ENCODE measurements around the gene FAF2.

DNA sequence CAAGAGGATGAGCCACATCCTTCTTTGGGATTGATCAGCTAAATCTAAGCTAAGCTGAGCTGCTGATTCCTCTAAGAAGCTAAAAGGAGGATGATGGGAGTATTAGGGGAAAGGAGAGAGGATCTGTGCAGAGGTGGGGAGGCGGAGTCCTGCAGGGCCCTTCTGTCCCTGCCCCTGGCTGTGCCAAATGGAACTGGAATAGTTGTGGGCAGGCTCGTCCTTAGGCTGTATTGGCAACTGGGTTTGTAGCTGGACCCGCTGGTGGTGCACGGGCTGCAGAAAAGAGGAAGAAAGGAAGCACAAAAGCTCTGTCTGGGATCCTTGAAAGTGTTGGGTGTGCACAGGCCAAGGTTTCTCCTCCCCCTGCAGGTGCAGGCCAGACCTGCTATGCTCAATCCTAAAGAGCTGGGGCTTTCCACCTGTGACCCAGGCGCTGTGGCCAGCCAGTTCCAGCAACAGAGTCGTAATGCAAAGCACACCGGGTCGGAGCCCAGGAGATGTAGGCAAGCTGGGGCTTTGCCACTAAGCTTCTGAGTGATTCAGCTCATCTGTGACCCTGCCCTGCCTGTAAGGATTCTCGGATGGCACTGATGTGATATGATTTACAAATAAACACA lies 41.6 kb upstream of the FAF2 start:
- TF ChIP-seq, protein P1, sequence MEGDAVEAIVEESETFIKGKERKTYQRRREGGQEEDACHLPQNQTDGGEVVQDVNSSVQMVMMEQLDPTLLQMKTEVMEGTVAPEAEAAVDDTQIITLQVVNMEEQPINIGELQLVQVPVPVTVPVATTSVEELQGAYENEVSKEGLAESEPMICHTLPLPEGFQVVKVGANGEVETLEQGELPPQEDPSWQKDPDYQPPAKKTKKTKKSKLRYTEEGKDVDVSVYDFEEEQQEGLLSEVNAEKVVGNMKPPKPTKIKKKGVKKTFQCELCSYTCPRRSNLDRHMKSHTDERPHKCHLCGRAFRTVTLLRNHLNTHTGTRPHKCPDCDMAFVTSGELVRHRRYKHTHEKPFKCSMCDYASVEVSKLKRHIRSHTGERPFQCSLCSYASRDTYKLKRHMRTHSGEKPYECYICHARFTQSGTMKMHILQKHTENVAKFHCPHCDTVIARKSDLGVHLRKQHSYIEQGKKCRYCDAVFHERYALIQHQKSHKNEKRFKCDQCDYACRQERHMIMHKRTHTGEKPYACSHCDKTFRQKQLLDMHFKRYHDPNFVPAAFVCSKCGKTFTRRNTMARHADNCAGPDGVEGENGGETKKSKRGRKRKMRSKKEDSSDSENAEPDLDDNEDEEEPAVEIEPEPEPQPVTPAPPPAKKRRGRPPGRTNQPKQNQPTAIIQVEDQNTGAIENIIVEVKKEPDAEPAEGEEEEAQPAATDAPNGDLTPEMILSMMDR (IDR thresholded peaks at IDR 0.05; ENCODE audit: low read length), result no peak
- TF ChIP-seq EZH2 (IDR thresholded peaks at IDR 0.05; ENCODE audit: borderline replicate concordance, low read length), result no peak

Data from OCI-LY1 (cell line).